Activated CD8-positive, alpha-beta memory T cell treated with anti-CD3 and anti-CD28 coated beads, Interleukin-2, amount 50 U/mL, for 1 hour (primary cell): Measurements from ENCODE around the gene BRSK2.

Experiments
- DNase-seq: peaks from one replicate; pipeline ENCODE4 v3.0.0-alpha.2; 2020; ENCODE audit errors: extremely low read depth

The BRSK2 gene

GRCh38 chr11:1481861-1482441 lies 92.2 kb downstream of the BRSK2 start:
- DNase-seq, result no peak

- DNase-seq, result no peak
These were observed 93.1 kb downstream of the BRSK2 start for GRCh38 chr11:1482581-1483444.

GRCh38 chr11:1483445-1483961 lies 93.8 kb downstream of the BRSK2 start:
- DNase-seq, result no peak

- no peak for DNase-seq
These were observed 94.4 kb downstream of the BRSK2 start for GRCh38 chr11:1484061-1484671.

GRCh38 chr11:1484695-1485503 lies 95.2 kb downstream of the BRSK2 start:
- no peak for DNase-seq

GRCh38 chr11:1485504-1485885 lies 95.8 kb downstream of the BRSK2 start:
- no peak for DNase-seq

- no peak for DNase-seq
These were observed 96.5 kb downstream of the BRSK2 start, which contains the start of gene MOB2 for GRCh38 chr11:1486054-1486825. MOB2 (minus strand) TSS chr11:1486779; CDS start chr11:1486556, 223 bp downstream.

GRCh38 chr11:1487091-1487850 lies 97.5 kb downstream of the BRSK2 start:
- DNase-seq, result no peak

GRCh38 chr11:1487851-1488574 lies 98.3 kb downstream of the BRSK2 start:
- no peak for DNase-seq

GRCh38 chr11:1488575-1489180 lies 98.9 kb downstream of the BRSK2 start:
- no peak for DNase-seq

GRCh38 chr11:1490651-1491050 lies 100.9 kb downstream of the BRSK2 start:
- no peak for DNase-seq

- no peak for DNase-seq
These were observed 101.6 kb downstream of the BRSK2 start for GRCh38 chr11:1491379-1491778.

- DNase-seq, result no peak
These were observed 104.0 kb downstream of the BRSK2 start for GRCh38 chr11:1493650-1494244.

- no peak for DNase-seq
These were observed 104.9 kb downstream of the BRSK2 start for GRCh38 chr11:1494650-1495049.

GRCh38 chr11:1496091-1496760 lies 106.5 kb downstream of the BRSK2 start:
- DNase-seq, result no peak

- DNase-seq, result no peak
These were observed 107.0 kb downstream of the BRSK2 start for GRCh38 chr11:1496761-1497095.

- no peak for DNase-seq
These were observed 107.9 kb downstream of the BRSK2 start for GRCh38 chr11:1497600-1497999.

- no peak for DNase-seq
These were observed 108.5 kb downstream of the BRSK2 start for GRCh38 chr11:1498262-1498661.
